ENCODE results near the gene HSPA12A. TPM values are rescaled to one million over a fixed set of nuclear protein-coding genes. Genes with fewer than 3 reads are reported as not detected.

Gene HSPA12A
- total and polyA plus RNA-seq, 2 of the 13 experiments (the other 11 are each of a cell fraction or from before 2014, with no cell fraction given) = 6.4 to 13.6 TPM

- TF ChIP-seq ZBTB40 (IDR thresholded peaks at IDR 0.05) (no peak), ZBTB40 (CRISPR knock-in tag; IDR thresholded peaks at IDR 0.05) (no peak), TAF15 (IDR thresholded peaks at IDR 0.05; ENCODE audit: low read depth, low read length, poor library complexity, severe bottlenecking) (no peak), ARHGAP35 (CRISPR knock-in tag; IDR thresholded peaks at IDR 0.05; ENCODE audit: borderline replicate concordance) (no peak)
These were observed 20.6 kb downstream of the HSPA12A start (continued) for GRCh38 chr10:116721547-116722392.
